Stimulated activated CD4-positive, alpha-beta T cell treated with anti-CD3 and anti-CD28 coated beads, Interleukin-4, amount 100 ng/mL, for 48 hours (primary cell): ENCODE measurements around the gene CASQ2.

Experiments
- DNase-seq, 2 donors: peaks; one replicate each; pipeline ENCODE4 v3.0.0-alpha.2; 2020; ENCODE audit warnings: low read depth in 2 of 2

CASQ2 gene

DNA sequence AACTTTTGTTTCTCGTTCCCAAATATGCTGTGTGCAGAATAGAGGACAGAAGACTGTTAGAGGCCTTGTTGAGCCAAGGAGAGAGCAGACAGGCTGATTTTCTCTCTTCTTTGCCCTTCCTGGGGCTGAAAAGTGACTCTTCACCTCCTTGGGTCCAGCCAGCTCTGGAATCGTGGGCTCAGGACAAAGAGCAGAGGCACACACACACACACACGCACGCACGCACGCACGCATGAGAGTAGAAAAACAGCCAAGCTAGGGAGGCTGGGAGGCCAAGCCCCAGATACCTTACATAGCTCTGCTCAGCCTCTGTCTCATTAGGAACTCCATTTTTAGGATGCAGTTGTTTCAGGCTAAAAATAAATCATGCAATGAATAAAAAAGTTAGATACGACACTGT lies at the start of gene CASQ2:
Gene CASQ2 (minus strand): TSS at position 166 of the 400 bp plus-strand sequence. CDS start 173 bp downstream, outside the sequence.
- DNase-seq, result no peak

- no peak for DNase-seq
These were observed 47.2 kb upstream of the CASQ2 start for GRCh38 chr1:115815694-115816093.

- DNase-seq, result no peak
These were observed 46.3 kb upstream of the CASQ2 start for GRCh38 chr1:115814685-115815398.

DNA sequence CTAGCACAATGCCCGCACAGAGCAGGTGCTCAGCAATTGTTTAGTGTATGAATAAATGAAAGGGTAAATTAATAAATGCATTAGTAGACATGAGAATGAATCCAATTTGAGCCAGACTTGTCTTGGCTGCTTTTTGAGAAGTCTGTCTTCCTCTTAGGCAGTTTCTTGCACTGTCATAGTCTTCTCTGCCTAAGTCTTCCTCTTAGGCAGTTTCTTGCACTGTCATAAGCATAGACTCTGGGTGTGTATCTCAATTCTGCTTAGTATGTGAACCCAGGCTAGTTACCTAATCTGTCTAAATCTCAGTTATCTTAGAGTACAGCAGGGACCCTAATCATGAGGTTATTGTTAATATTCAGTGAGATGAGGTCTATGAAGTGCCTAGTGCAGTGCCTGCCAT lies 45.2 kb upstream of the CASQ2 start:
- no peak for DNase-seq

DNA sequence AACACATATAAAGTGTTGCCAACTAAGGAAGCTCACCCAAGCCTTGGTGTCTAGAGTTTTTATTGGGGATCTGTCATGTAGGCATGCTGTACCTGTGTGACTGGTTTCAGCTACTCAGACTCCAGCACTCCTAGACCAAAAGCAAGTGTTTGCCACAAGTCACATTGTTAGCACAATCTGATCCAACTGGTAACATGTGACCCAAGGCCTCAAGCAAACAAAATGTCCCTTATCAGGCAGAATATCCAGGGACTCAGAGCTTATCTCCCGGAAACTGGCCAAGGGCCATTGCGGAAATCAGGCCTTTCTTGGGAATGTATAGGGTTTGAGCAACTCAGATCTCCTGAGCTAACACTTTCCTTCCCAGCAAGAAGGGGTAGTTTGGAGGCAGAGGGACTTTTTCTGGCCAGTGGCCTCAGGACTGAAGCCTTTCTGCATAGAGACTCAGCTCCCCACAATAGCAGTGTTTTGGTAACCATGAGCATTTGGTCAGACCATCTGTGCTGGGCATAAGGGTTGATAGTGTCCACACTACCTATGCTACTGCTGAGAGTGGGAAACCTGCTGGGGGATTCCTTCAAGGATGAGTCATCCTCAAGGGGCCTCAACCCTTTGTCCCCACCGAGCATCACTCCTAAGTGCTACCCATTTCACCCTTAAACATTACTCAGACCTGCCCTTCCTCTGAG lies 42.8 kb upstream of the CASQ2 start:
- DNase-seq, result no peak

GRCh38 chr1:115810609-115811008 lies 42.1 kb upstream of the CASQ2 start:
- no peak for DNase-seq

- DNase-seq, result no peak
These were observed 41.3 kb upstream of the CASQ2 start for GRCh38 chr1:115809847-115810246.

GRCh38 chr1:115809076-115809475 lies 40.6 kb upstream of the CASQ2 start:
- no peak for DNase-seq

- DNase-seq, result peak; percentile 21 to 41
These were observed 39.2 kb upstream of the CASQ2 start for GRCh38 chr1:115807723-115808122.

DNA sequence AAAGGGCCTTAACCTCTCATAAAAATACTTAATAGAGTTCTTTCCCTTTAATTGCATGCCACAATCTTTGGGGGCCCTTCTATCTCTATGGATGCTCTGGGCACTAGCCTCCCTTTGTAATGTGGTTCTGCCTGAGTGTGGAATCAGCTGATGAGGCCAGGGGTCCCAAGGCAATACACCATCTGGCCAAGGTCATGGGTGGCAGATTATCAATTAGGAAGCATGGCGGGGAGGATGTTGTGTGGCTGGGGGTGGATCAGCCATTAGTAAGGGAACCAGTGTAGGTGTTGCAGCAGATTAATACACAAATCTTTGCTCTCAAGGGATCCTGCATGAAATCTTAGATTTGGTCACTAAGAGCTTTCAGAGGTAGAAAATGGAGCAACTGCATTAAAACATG lies 37.1 kb upstream of the CASQ2 start:
- DNase-seq, result no peak

DNA sequence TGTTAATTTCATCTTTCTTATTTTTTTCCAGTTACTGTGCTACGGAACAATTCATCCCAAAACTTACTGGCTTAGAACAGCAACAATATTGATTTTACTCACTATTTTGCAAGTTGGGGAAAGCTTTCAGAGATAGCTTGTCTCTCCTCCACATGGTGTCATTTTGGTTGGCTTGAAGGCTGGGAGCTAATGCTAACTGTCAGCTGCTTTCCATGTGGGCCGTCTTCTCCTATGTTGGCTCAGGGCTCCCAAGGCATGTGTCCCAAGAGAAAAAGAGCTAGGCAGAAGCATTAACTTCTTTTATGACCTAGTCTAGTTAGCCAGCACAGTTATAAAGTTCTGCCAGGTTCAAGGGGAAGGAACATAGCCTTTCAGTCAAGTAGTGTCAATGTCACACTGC lies 33.9 kb upstream of the CASQ2 start:
- no peak for DNase-seq

DNA sequence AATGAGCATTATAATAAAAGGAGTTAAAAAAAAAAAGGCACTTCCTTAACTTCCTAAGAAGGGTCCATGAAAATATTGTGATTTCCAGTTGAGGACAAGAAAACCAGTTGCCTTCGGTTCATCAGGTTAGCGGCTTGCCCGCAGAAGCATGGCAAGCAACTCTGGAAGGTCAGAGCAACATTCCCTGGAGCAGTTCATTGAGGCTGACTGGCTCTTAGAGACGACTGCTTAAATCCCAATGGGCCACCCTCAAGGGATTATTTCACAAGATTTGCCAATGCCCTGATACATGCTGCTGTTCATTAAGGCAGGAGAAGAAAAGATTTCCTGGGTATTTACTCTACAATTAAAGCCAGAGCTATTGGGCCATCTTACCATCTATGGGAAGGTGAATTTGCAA lies 29.0 kb upstream of the CASQ2 start:
- DNase-seq, result no peak

- DNase-seq, result no peak
These were observed 28.4 kb upstream of the CASQ2 start for GRCh38 chr1:115796897-115797296.

DNA sequence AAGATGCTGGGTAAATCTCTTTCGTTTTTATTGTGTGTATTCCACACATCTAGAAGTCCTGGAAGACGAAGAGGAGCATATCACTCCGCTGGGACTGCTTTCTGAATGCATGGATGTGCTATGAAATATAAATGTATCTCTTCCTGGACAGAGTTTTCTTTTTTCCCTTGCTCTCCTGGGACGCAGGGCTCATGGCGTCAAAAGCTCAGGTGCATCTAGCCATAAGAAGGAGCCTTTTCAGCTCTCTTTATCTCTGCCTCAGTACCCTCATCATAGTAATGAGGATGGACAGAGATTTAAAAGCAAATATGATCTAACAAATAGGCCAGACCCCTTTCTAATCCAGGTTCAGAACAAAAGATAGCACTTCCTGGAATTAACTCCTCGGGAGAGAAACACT lies 27.5 kb upstream of the CASQ2 start:
- DNase-seq, result no peak

GRCh38 chr1:115794976-115795639 lies 26.6 kb upstream of the CASQ2 start:
- DNase-seq, result no peak

GRCh38 chr1:115793162-115793561 lies 24.6 kb upstream of the CASQ2 start:
- no peak for DNase-seq

GRCh38 chr1:115791816-115792215 lies 23.3 kb upstream of the CASQ2 start:
- no peak for DNase-seq

- no peak for DNase-seq
These were observed 22.3 kb upstream of the CASQ2 start for GRCh38 chr1:115790846-115791245.

- DNase-seq, result no peak
These were observed 21.8 kb upstream of the CASQ2 start for GRCh38 chr1:115790356-115790755.

DNA sequence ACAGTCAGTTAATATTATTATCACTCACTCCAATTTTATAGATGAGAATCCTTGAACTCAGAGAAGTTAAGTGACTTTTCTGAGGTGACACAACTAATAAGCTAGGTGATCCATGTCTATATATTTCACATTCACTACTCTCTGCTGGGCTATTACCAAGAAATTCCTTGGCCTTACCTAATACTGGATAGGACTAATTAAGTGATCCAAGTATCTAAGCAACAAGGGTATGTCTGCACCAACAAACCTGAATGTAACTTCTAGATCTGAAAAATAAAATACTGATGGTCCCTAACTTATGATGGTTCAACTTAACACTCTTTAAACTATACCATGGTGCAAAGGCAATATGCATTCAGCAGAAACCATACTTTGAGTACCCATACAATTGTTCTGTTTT lies 14.8 kb upstream of the CASQ2 start:
- DNase-seq, result no peak

DNA sequence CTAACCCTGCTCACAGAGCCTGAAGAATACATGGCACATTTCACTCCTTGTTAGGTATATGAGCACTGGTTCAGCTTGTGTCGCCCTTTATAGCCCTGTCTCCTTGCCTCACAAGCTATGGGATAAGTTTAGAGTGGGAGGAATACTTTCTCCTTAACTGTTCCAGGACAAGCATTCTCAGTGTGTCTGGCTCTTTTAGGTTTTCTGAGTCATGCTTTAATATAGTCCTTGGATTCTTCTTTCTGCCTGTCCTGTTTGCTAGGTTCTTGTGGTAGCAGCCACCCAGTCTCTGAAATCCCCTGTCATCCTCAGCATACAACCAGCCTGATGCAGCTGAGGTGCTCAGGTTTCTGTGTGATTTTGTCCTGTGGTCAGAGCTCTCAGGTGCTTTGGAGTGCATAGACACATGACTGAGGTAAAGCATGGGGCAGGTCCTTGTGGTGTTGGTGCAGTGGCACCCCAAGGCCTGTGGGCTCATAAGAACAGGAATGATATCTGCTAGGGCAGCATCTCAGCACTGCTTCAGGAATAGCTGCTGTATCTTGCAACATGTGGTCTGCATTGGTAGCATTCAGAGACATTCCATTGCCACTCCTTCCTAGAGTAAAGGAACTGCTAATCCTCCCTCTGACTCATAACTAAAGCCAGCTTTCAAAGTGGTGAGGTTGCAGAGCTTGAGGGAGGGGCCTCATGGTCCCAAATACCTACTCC lies 14.2 kb upstream of the CASQ2 start:
- DNase-seq, result no peak

DNA sequence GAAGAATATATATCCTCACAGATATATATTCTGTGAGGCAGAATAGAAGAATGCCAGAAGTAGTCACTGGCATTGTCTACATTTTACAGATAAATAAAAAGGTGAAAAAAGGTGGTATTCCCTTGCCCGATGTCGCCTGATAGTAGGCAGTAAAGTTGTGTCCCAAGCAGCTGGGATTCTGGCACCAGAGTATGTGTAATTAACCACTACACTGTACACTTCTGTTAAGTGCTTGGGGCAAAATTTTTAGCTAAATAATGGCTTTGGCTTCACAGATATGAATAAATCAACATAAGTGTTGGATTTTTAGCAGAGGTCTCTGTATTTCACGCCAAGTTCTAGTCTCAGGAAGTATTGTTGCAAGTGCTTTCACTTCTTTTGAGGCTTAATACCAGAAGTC lies 13.3 kb upstream of the CASQ2 start:
- DNase-seq, result no peak
